Bronchial epithelial cell (primary cell): ENCODE data around the gene MIEF1. TPM values are rescaled to one million over a fixed set of nuclear protein-coding genes. Genes with fewer than 3 reads are reported as not detected.
A peak's percentile ranks its signal among the peaks of the same experiment; 100 is the strongest.

ENCODE experiments used
- DNase-seq: peaks from one replicate; pipeline ENCODE4 v3.0.0-alpha.2; 2010; ENCODE audit warnings: low read depth
- FAIRE-seq: peaks from 2 replicates; lab custom pipeline; 2011; peaks lifted over from hg19 to GRCh38; lab: Jason Lieb, UNC
- H3K27me3 ChIP-seq: 2 replicates; pipeline ENCODE4 v1.5.1; 2011; ENCODE audit warnings: low read length; ENCODE audit not compliant: control insufficient read depth, insufficient read depth
- H3K36me3 ChIP-seq: 2 replicates; pipeline ENCODE4 v1.5.1; 2011; ENCODE audit warnings: low read length; ENCODE audit not compliant: control insufficient read depth, insufficient read depth
- H3K4me3 ChIP-seq: 2 replicates; pipeline ENCODE4 v1.5.1; 2011; ENCODE audit warnings: mild to moderate bottlenecking, low read depth, low read length, control low read depth
- CTCF ChIP-seq: IDR thresholded peaks from 2 replicates; pipeline ENCODE4 v1.5.1; 2011; ENCODE audit warnings: mild to moderate bottlenecking, moderate library complexity, low read length, control low read depth, inconsistent platforms; ENCODE audit not compliant: insufficient read depth, severe bottlenecking
- total RNA-seq: library from RNA; depleted of rRNA; stranded (reverse); fragments of >200 nt; gene quantifications from 2 replicates; pipeline ENCODE4 v1.2.1, GENCODE V29; 2014

The MIEF1 gene
- total RNA-seq, 1 donor from 2014 or later, result 23.7 TPM

GRCh38 chr22:39524753-39525657 lies 22.9 kb downstream of the MIEF1 start:
- Histone ChIP-seq H3K27me3 (no peaks in the 10 kb centered on the region), H3K36me3 (peaks cover 22% of the 10 kb centered on the region), H3K4me3 (no peak overlapping the region)
- TF ChIP-seq CTCF, result no peak
- DNase-seq (no peak), FAIRE-seq (no peak)

GRCh38 chr22:39525658-39525975 lies 23.5 kb downstream of the MIEF1 start:
- Histone ChIP-seq H3K27me3 (no peaks in the 10 kb centered on the region), H3K4me3 (no peak overlapping the region), H3K36me3 (peaks cover 24% of the 10 kb centered on the region)
- no peak for TF ChIP-seq CTCF
- FAIRE-seq, result no peak
- DNase-seq, result no peak

- no peak for TF ChIP-seq CTCF
- Histone ChIP-seq H3K36me3 (peaks cover 16% of the 10 kb centered on the region), H3K27me3 (no peaks in the 10 kb centered on the region), H3K4me3 (no peak overlapping the region)
- FAIRE-seq (no peak), DNase-seq (no peak)
Observed at GRCh38 chr22:39526736-39527171, 24.7 kb downstream of the MIEF1 start.

- Histone ChIP-seq H3K27me3 (no peaks in the 10 kb centered on the region), H3K36me3 (peaks cover 12% of the 10 kb centered on the region), H3K4me3 (no peak overlapping the region)
- FAIRE-seq (no peak), DNase-seq (peak; percentile 55)
- TF ChIP-seq CTCF, result no peak
Observed at GRCh38 chr22:39527481-39527961, 25.4 kb downstream of the MIEF1 start.

GRCh38 chr22:39528080-39528661 lies 26.1 kb downstream of the MIEF1 start:
- Histone ChIP-seq H3K4me3 (no peak overlapping the region), H3K27me3 (no peaks in the 10 kb centered on the region), H3K36me3 (peaks cover 11% of the 10 kb centered on the region)
- DNase-seq, result no peak
- TF ChIP-seq CTCF, result no peak
- FAIRE-seq, result no peak
